ENCODE measurements around the gene TIAM2.

DNA sequence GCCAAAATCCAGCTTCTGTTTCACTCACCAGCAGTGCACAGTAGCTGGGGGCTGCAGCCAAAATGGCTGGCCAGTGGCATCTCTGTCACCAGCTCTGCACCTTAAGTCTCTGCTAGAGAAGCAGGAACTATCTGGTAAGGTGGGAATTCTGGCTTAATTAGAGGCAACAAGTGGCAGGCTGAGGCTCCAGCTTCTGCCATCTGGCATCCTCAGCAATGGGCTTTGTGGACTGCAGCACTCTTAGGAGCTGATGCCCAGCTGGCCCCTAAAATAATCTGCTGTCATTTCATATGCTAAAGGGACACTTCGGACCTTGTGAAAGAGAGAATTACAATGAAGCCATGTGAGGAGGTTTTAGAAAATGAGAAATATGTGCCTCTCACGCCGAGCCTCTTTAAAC, 264.1 kb downstream of the TIAM2 start:
- TF ChIP-seq POLR2AphosphoS5 (IDR thresholded peaks at IDR 0.05) (no peak), POLR2A (IDR thresholded peaks at IDR 0.05) (no peak)
